Loucy (cell line): ENCODE data around the gene ARHGAP10.

Experiments used
- CTCF ChIP-seq: fragments of 200-600 bp; sonication (generic); conservative IDR thresholded peaks from 2 replicates; pipeline ENCODE4 v1.5.1; 2014; ENCODE audit warnings: mild to moderate bottlenecking, antibody characterized with exemption, low read length
- EZH2phosphoT487 ChIP-seq: fragments of 200-600 bp; IDR thresholded peaks from 2 replicates; pipeline ENCODE4 v1.6.1; 2018; ENCODE audit warnings: antibody characterized with exemption, mild to moderate bottlenecking, moderate library complexity, borderline replicate concordance

DNA sequence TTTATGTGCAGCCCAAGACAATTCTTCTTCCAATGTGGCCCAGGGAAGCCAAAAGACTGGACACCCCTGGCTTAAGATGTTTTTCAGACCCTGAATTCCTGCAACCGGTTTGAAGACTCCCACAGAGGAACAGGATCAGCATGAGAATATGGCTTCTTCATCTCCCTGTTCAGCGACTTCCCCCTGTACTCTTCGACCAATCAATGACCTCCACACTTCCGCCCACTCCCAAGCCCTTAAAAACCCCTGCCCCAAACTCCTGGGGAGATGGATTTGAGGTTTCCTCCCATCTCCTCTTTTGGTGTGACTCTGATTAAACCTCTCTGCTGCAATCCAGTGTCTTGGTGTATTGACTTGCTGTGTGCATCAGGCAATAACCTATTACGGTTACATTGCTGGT, 365.9 kb downstream of the ARHGAP10 start:
- no peak for TF ChIP-seq CTCF
- TF ChIP-seq EZH2phosphoT487, result no peak
